Superior temporal gyrus (tissue), 1 donor: ENCODE data around the gene PCDHGA1.
A peak's percentile ranks its signal among the peaks of the same experiment; 100 is the strongest.
"Not testable (repeated sequence)": the region's sequence is repeated elsewhere in the genome, so short reads cannot be mapped to it uniquely, and the experiment has no call there.

Experiments
- DNase-seq: peaks from one replicate; pipeline ENCODE4 v3.0.0-alpha.2; 2016; ENCODE audit errors: extremely low spot score

PCDHGA1 gene

GRCh38 chr5:141346017-141346416, 15.7 kb downstream of the PCDHGA1 start:
- DNase-seq: not testable (repeated sequence)

GRCh38 chr5:141349917-141350619, 19.8 kb downstream of the PCDHGA1 start, which contains the start of gene PCDHGB1:
Gene PCDHGB1, plus strand, starts transcription at chr5:141350099. Its CDS starts 162 bp downstream, at chr5:141350261.
- peak; percentile 25 for DNase-seq

DNA sequence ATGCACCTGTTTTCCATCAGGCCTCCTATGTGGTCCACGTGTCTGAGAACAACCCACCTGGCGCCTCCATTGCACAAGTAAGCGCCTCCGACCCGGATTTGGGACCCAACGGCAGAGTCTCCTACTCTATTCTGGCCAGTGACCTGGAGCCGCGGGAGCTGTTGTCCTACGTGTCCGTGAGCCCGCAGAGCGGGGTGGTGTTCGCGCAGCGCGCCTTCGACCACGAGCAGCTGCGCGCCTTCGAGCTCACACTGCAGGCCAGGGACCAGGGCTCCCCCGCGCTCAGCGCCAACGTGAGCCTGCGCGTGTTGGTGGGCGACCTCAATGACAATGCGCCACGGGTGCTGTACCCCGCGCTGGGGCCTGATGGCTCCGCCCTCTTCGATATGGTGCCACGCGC, 21.3 kb downstream of the PCDHGA1 start:
- no peak for DNase-seq

DNA sequence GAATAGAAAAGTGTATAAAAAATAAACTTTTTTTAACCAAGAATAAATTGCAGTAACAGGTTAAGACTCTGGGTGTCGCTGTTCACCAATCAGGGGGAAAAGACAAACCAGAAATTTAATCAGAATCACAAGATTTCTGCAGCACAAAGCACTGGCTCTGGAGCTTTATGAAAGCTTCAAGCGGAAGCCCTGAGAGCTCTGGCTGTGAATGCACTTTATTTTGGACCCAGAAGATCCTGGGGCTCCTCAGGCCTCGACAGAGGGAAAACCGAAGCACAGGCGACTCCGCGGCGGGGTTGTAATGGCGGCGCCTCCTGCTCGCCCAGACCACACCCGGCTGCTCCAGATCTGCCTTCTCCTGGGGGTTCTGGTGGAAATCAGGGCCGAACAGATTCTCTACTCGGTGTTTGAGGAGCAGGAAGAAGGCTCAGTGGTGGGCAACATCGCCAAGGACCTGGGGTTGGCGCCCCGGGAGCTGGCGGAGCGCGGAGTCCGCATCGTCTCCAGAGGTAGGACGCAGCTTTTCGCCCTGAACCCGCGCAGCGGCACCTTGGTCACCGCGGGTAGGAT, 24.7 kb downstream of the PCDHGA1 start, which contains the start of gene PCDHGA4:
Gene PCDHGA4 (plus strand): TSS at position 122 of the 570 bp plus-strand sequence. CDS start 87 bp downstream, at position 209.
- no peak for DNase-seq

GRCh38 chr5:141355641-141356040, 25.3 kb downstream of the PCDHGA1 start:
- DNase-seq: no peak

DNA sequence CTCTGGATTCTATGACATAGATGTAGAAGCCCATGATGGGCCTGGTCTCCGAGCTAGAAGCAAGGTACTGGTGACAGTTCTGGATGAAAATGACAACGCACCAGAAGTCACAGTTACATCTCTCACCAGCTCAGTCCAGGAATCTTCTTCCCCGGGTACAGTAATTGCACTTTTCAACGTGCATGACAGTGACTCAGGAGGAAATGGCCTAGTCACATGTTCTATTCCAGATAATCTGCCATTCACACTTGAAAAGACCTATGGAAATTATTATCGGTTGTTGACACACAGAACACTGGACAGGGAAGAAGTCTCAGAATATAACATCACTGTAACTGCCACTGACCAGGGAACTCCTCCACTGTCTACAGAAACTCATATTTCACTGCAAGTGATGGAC, 25.8 kb downstream of the PCDHGA1 start:
- no peak for DNase-seq

GRCh38 chr5:141356950-141357349, 26.6 kb downstream of the PCDHGA1 start:
- DNase-seq: no peak

GRCh38 chr5:141359790-141360426, 29.6 kb downstream of the PCDHGA1 start, which contains the start of gene PCDHGB2:
Gene PCDHGB2, plus strand, starts transcription at chr5:141359994. Its CDS starts 142 bp downstream, at chr5:141360136.
- peak; percentile 39 for DNase-seq

- DNase-seq: no peak
Observed at GRCh38 chr5:141360685-141361084, 30.4 kb downstream of the PCDHGA1 start.

DNA sequence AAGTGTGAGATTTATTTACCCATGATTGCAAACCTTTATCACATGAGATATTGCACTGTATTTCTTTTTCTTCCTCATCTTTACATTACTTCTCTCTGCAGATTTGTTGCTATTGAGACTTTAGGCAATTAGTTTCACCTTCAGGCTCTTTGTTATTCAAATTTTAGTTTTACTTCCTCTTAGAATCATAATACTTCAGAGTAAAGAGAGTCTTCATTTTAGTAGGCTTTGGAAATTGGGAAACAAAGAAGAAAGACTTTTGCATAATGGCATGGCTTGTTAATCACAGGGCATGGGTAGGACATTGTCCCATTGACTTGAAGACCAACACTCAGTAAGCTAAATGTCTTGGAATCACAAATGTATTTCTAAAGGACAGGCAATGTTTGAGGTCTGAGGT, 32.4 kb downstream of the PCDHGA1 start:
- DNase-seq: no peak

GRCh38 chr5:141363952-141364660, 33.8 kb downstream of the PCDHGA1 start, which contains the start of gene PCDHGA5:
Gene PCDHGA5, plus strand, starts transcription at chr5:141364162. Its CDS starts 169 bp downstream, at chr5:141364331.
- DNase-seq: no peak

GRCh38 chr5:141366016-141366896, 35.9 kb downstream of the PCDHGA1 start:
- no peak for DNase-seq

DNA sequence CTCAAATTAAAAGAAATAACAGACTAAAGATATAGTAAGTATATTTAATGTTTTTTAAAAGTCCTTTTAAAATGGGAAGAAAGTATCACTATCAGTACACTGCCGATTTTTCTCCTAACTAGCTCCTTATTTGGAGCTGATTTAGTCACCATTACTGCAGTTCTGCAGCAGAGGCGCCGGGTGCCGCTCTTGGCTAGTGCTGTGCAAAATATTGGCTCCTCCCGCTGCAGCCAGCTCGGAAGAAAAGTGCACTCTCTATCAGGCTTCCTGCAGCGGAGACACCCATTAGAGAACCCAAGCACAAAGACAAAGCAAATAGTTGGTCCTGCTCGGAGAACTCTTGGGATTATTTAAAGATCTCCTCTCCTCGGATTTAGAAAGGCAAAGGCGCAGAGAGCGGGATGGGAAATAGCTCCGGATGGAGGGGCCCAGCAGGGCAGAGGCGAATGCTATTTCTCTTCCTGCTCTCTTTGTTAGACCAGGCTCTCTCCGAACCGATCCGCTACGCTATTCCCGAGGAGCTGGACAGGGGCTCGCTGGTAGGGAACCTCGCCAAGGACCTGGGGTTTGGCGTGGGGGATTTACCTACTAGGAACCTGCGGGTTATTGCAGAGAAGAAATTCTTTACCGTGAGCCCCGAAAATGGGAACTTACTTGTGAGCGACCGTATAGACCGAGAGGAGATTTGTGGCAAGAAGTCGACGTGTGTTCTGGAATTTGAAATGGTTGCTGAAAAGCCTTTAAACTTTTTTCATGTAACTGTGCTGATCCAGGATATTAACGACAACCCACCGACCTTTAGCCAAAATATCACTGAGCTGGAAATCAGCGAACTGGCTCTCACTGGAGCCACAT, 39.9 kb downstream of the PCDHGA1 start, which contains the start of gene PCDHGB3:
Gene PCDHGB3 (plus strand): TSS at position 249 of the 855 bp plus-strand sequence. CDS start 153 bp downstream, at position 402.
- DNase-seq: peak; percentile 13

DNA sequence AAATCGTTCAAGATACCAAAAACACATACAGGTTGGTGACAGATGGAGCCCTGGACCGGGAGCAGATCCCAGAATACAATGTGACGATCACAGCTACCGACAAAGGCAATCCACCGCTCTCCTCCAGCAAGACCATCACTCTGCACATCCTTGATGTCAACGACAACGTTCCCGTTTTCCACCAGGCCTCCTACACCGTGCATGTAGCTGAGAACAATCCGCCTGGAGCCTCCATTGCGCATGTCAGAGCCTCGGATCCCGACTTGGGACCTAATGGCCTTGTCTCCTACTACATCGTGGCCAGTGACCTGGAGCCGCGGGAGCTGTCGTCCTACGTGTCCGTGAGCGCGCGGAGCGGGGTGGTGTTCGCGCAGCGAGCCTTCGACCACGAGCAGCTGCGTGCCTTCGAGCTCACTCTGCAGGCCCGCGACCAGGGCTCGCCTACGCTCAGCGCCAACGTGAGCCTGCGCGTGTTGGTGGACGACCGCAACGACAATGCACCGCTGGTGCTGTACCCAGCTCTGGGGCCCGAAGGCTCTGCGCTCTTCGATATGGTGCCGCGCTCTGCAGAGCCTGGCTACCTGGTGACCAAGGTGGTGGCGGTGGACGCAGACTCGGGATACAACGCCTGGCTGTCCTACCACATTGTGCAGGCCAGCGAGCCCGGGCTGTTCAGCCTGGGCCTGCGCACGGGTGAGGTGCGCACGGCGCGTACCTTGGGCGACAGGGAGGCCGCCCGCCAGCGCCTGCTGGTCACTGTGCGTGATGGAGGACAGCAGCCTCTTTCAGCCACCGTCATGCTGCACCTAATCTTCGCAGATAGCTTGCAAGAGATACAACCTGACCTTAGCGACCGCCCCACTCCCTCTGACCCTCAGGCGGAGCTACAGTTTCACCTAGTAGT, 41.5 kb downstream of the PCDHGA1 start:
- DNase-seq: no peak

- DNase-seq: no peak
Observed at GRCh38 chr5:141373673-141374317, 43.5 kb downstream of the PCDHGA1 start, which contains the start of gene PCDHGA6. Gene PCDHGA6, plus strand, starts transcription at chr5:141373891. Its CDS starts 193 bp downstream, at chr5:141374084.

GRCh38 chr5:141374627-141375026, 44.3 kb downstream of the PCDHGA1 start:
- DNase-seq: no peak

DNA sequence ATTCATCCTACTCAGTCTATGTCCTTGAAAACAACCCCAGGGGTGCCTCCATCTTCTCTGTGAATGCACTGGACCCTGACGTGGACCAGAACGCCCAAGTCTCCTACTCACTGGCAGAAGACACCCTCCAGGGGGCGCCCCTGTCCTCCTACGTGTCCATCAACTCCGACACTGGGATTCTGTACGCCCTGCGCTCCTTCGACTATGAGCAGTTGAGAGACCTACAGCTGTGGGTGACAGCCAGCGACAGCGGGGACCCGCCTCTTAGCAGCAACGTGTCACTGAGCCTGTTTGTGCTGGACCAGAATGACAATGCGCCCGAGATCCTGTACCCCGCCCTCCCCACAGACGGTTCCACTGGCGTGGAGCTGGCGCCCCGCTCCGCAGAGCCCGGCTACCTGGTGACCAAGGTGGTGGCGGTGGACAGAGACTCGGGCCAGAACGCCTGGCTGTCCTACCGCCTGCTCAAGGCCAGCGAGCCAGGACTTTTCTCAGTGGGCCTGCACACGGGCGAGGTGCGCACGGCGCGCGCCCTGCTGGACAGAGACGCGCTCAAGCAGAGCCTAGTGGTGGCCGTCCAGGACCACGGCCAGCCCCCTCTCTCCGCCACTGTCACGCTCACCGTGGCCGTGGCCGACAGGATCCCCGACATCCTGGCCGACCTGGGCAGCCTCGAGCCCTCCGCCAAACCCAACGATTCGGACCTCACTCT, 45.3 kb downstream of the PCDHGA1 start:
- DNase-seq: not testable (repeated sequence)
